ENCODE data around the gene COBLL1.

DNA sequence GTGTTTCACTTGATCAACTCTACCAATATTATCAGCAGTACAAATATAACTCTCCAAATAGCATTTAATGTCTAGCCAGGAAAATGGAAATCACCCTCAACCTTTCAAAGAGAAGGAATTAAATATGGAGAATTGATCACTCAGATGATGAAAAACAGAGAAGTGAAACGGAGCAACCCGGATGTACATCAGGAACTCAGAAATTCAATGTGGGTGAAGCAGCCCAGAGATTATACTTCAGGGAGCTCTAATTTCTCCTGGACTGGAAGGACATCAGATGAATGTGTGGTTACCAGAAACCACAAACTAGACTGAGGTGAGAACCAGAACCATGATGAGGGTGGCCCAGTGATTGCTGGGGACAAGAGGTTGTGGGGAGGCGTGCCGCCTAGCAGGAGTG, 35.5 kb upstream of the COBLL1 start:
- TF ChIP-seq, protein P1, sequence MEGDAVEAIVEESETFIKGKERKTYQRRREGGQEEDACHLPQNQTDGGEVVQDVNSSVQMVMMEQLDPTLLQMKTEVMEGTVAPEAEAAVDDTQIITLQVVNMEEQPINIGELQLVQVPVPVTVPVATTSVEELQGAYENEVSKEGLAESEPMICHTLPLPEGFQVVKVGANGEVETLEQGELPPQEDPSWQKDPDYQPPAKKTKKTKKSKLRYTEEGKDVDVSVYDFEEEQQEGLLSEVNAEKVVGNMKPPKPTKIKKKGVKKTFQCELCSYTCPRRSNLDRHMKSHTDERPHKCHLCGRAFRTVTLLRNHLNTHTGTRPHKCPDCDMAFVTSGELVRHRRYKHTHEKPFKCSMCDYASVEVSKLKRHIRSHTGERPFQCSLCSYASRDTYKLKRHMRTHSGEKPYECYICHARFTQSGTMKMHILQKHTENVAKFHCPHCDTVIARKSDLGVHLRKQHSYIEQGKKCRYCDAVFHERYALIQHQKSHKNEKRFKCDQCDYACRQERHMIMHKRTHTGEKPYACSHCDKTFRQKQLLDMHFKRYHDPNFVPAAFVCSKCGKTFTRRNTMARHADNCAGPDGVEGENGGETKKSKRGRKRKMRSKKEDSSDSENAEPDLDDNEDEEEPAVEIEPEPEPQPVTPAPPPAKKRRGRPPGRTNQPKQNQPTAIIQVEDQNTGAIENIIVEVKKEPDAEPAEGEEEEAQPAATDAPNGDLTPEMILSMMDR (IDR thresholded peaks at IDR 0.05) = no peak
- TF ChIP-seq EZH2phosphoT487 (IDR thresholded peaks at IDR 0.05) (no peak), EZH2 (IDR thresholded peaks at IDR 0.05) (no peak)

Data from neural progenitor cell (in vitro differentiated cells).